Endothelial cell of umbilical vein (primary cell): ENCODE data around the gene C11orf21. TPM values are rescaled to one million over a fixed set of nuclear protein-coding genes. Genes with fewer than 3 reads are reported as not detected.

Source experiments
- BruUV-seq: library from RNA; stranded (reverse); fragments of 400-500 nt; replicated peaks from 2 replicates; lab custom pipeline; 2021; lab: Mats Ljungman, UMichigan
- CTCF ChIA-PET: fragments of 300-600, 350-600 bp; sonication (Branson Sonifier 250); formaldehyde crosslinking; loops from one replicate; lab custom pipeline; 2021; ENCODE audit warnings: antibody characterized with exemption, inconsistent platforms; lab: Charles Lee
- POLR2A ChIA-PET: fragments of 300-600, 350-600 bp; sonication (Branson Sonifier 250); formaldehyde crosslinking; loops from one replicate; lab custom pipeline; 2021; ENCODE audit warnings: antibody characterized with exemption, inconsistent platforms; lab: Charles Lee
- DNase-seq: peaks from one replicate; pipeline ENCODE4 v3.0.0-alpha.2; 2011; ENCODE audit warnings: low read depth, low spot score
- FAIRE-seq: peaks from 2 replicates; lab custom pipeline; 2011; peaks lifted over from hg19 to GRCh38; lab: Jason Lieb, UNC
- H2AFZ ChIP-seq: 2 replicates; pipeline ENCODE4 v1.6.0; 2012; ENCODE audit warnings: low read depth, low read length, control low read depth, inconsistent platforms
- H3K27ac ChIP-seq: 2 replicates; pipeline ENCODE4 v1.5.1; 2011; ENCODE audit warnings: low read depth, mild to moderate bottlenecking, control low read depth, low read length, moderate library complexity; ENCODE audit not compliant: insufficient read depth
- H3K27me3 ChIP-seq, 2 experiments: 2 replicates each; pipeline versions ENCODE4 v1.6.0 to v1.6.1; 2011; ENCODE audit warnings: low read length in 2 of 2, mixed read lengths in 1 of 2; ENCODE audit not compliant: control insufficient read depth in 2 of 2, insufficient read depth in 2 of 2
- H3K36me3 ChIP-seq, 2 experiments: 2 replicates in 1 of 2; 3 replicates in 1 of 2; pipeline ENCODE4 v1.5.1; 2011; ENCODE audit warnings: low read length in 2 of 2, mild to moderate bottlenecking in 1 of 2, moderate library complexity in 1 of 2; ENCODE audit not compliant: control insufficient read depth in 2 of 2, insufficient read depth in 2 of 2; ENCODE audit errors: extremely low read depth in 1 of 2
- H3K4me1 ChIP-seq: 3 replicates; pipeline ENCODE4 v1.5.1; 2011; ENCODE audit warnings: mild to moderate bottlenecking, low read length; ENCODE audit not compliant: control insufficient read depth, insufficient read depth; ENCODE audit errors: extremely low read depth
- H3K4me2 ChIP-seq: 2 replicates; pipeline ENCODE4 v1.6.1; 2011; ENCODE audit warnings: low read length, control low read depth, mixed read lengths; ENCODE audit not compliant: insufficient read depth
- H3K4me3 ChIP-seq, 3 experiments: fragments of 200-600 bp in 1 of 3; sonication (generic), shearing (Covaris generic) in 1 of 3; replicated peaks in 1 of 3; 2 replicates each; pipeline ENCODE4 v1.5.1; 2011 to 2016; ENCODE audit warnings: control low read depth in 3 of 3, low read length in 3 of 3, mild to moderate bottlenecking in 2 of 3, inconsistent platforms in 1 of 3, low read depth in 1 of 3, moderate library complexity in 1 of 3; ENCODE audit not compliant: insufficient read depth in 1 of 3
- H3K79me2 ChIP-seq: 2 replicates; pipeline ENCODE4 v1.6.0; 2012; ENCODE audit warnings: low read length, inconsistent platforms; ENCODE audit not compliant: control insufficient read depth, insufficient read depth
- H3K9ac ChIP-seq: replicated peaks from 2 replicates; pipeline ENCODE3; 2011; ENCODE audit warnings: low read length, control low read depth; ENCODE audit not compliant: insufficient read depth; ENCODE audit errors: extremely low read depth
- H3K9me1 ChIP-seq: replicated peaks from 3 replicates; pipeline ENCODE4 v1.6.0; 2011; ENCODE audit warnings: mild to moderate bottlenecking, low read length; ENCODE audit not compliant: control insufficient read depth, insufficient read depth; ENCODE audit errors: extremely low read depth
- H3K9me3 ChIP-seq: replicated peaks from 2 replicates; pipeline ENCODE4 v1.5.1; 2012; ENCODE audit warnings: low read length, inconsistent platforms; ENCODE audit not compliant: control insufficient read depth, insufficient read depth
- H4K20me1 ChIP-seq: replicated peaks from 2 replicates; pipeline ENCODE3; 2011; ENCODE audit warnings: mild to moderate bottlenecking, low read length; ENCODE audit not compliant: control insufficient read depth, insufficient read depth; ENCODE audit errors: extremely low read depth
- EZH2 ChIP-seq: IDR thresholded peaks from 2 replicates; pipeline ENCODE4 v1.6.1; 2012; ENCODE audit warnings: borderline replicate concordance, low read depth, mild to moderate bottlenecking, moderate library complexity, low read length, inconsistent platforms; ENCODE audit not compliant: severe bottlenecking
- FOS ChIP-seq: IDR thresholded peaks from 2 replicates; pipeline ENCODE4 v1.6.1; 2011; ENCODE audit warnings: mild to moderate bottlenecking, low read length, moderate library complexity, borderline replicate concordance; ENCODE audit not compliant: insufficient read depth
- GATA2 ChIP-seq: IDR thresholded peaks from 2 replicates; pipeline ENCODE4 v1.7.0; 2011; ENCODE audit warnings: low read depth, mild to moderate bottlenecking, moderate library complexity, mixed read lengths, low read length; ENCODE audit not compliant: insufficient read length, insufficient read depth
- JUN ChIP-seq: IDR thresholded peaks from 2 replicates; pipeline ENCODE4 v1.6.1; 2011; ENCODE audit warnings: borderline replicate concordance, low read depth; ENCODE audit not compliant: insufficient read length, insufficient read depth
- MYC ChIP-seq: IDR thresholded peaks from one replicate; pipeline ENCODE4 v1.6.1; 2011; ENCODE audit warnings: mild to moderate bottlenecking, low read depth, low read length
- POLR2A ChIP-seq: IDR thresholded peaks from 2 replicates; pipeline ENCODE4 v1.6.1; 2012; ENCODE audit warnings: low read depth, mild to moderate bottlenecking, control low read depth, low read length
- POLR2AphosphoS5 ChIP-seq: IDR thresholded peaks from 2 replicates; pipeline ENCODE4 v1.6.1; 2012; ENCODE audit warnings: low read depth, mild to moderate bottlenecking, control low read depth, low read length, moderate library complexity; ENCODE audit not compliant: insufficient read depth
- dilution Hi-C: fragments of 300-500 bp; cut with MboI; formaldehyde crosslinking; loops from one replicate; pipeline ENCODE4 v1.15.0; 2019; ENCODE audit warnings: low sequenced_read_pairs; ENCODE audit not compliant: extremely low pct_ligation_motif_present
- intact Hi-C: fragments of 100-400 bp; cut with micrococcal nuclease; formaldehyde crosslinking; loops from one replicate; pipeline ENCODE4 v1.10.0; 2022
- polyA plus RNA-seq, 4 experiments: library from polyadenylated mRNA; depleted of rRNA in 3 of 4; stranded (reverse) in 3 of 4; unstranded in 1 of 4; fragments of >200 nt; gene quantifications; 2 replicates each; pipeline versions ENCODE4 v1.2.1 to v1.2.3, GENCODE V29; 2011 to 2012; ENCODE audit warnings: missing spikeins in 1 of 4
- total RNA-seq: library from RNA; stranded (reverse); gene quantifications from 2 replicates; pipeline ENCODE4 v1.2.3, GENCODE V29; 2021
- TF ChIP-seq, protein P1 (sequence below): IDR thresholded peaks from 2 replicates; pipeline ENCODE4 v1.6.1; 2011; ENCODE audit not compliant: insufficient read depth, insufficient read length
- TF ChIP-seq, protein P2 (sequence below), 2 donors: IDR thresholded peaks; 1 replicate in 1 of 2; 2 replicates in 1 of 2; pipeline ENCODE4 v1.5.1; 2011; ENCODE audit warnings: low read length in 2 of 2, mild to moderate bottlenecking in 2 of 2, moderate library complexity in 2 of 2, control low read depth in 1 of 2, inconsistent platforms in 1 of 2, low read depth in 1 of 2; ENCODE audit not compliant: insufficient read depth in 1 of 2; ENCODE audit errors: extremely low read depth in 1 of 2

C11orf21 gene
- total and polyA plus RNA-seq, 2 donors (not counting 3 experiments of a cell fraction or from before 2014, with no cell fraction given): not detected

DNA sequence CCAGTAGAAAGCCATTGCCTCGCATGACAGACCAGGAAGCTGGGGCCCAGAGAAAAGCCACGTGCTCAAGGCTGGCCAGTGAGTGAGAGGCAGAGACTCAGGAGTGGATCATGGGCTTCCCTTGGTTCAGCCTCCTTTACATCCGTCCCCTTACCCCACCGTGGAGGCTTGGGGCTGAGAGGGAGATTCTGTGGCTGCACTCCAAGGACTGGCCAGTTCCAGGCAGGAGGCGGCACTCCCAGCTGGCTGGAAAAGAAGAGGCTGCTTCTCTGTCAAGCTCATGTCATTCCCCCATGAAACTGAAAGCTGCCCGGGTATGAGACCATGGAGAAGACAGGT, 24.7 kb downstream of the C11orf21 start:
- Histone ChIP-seq H3K4me3 (no peak overlapping the region), H3K79me2 (no peaks in the 10 kb centered on the region), H2AFZ (no peak overlapping the region), H3K27me3 (peaks cover 15 to 16% of the 10 kb centered on the region in 2 experiments), H4K20me1 (no peaks in the 10 kb centered on the region), H3K36me3 (no peaks in the 10 kb centered on the region), H3K4me2 (no peak overlapping the region), H3K9ac (no peak overlapping the region), H3K9me1 (no peaks in the 10 kb centered on the region), H3K4me1 (no peaks in the 10 kb centered on the region), H3K9me3 (no peaks in the 10 kb centered on the region), H3K27ac (no peak overlapping the region)
- CTCF ChIA-PET: interaction anchor here (1.5 kb wide), 1 partner anchor 49 kb away, joined by 4 read pairs; no protein-coding TSS in a partner anchor
- intact Hi-C loops: no loop called here
- TF ChIP-seq, protein P1, sequence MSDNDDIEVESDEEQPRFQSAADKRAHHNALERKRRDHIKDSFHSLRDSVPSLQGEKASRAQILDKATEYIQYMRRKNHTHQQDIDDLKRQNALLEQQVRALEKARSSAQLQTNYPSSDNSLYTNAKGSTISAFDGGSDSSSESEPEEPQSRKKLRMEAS: no peak
- TF ChIP-seq, protein P2, sequence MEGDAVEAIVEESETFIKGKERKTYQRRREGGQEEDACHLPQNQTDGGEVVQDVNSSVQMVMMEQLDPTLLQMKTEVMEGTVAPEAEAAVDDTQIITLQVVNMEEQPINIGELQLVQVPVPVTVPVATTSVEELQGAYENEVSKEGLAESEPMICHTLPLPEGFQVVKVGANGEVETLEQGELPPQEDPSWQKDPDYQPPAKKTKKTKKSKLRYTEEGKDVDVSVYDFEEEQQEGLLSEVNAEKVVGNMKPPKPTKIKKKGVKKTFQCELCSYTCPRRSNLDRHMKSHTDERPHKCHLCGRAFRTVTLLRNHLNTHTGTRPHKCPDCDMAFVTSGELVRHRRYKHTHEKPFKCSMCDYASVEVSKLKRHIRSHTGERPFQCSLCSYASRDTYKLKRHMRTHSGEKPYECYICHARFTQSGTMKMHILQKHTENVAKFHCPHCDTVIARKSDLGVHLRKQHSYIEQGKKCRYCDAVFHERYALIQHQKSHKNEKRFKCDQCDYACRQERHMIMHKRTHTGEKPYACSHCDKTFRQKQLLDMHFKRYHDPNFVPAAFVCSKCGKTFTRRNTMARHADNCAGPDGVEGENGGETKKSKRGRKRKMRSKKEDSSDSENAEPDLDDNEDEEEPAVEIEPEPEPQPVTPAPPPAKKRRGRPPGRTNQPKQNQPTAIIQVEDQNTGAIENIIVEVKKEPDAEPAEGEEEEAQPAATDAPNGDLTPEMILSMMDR (IDR thresholded peaks at IDR 0.05; ENCODE audit: extremely low read depth in 1 of 2, insufficient read depth in 1 of 2, low read depth in 1 of 2, low read length in 2 of 2): no peak
- no peak for TF ChIP-seq GATA2
- no peak for TF ChIP-seq FOS
- no peak for TF ChIP-seq POLR2AphosphoS5
- no peak for TF ChIP-seq EZH2
- no peak for TF ChIP-seq MYC
- TF ChIP-seq POLR2A: no peak
- TF ChIP-seq JUN: no peak
- no TSS peak for BruUV-seq
- dilution Hi-C loops: no loop called here
- DNase-seq (no peak), FAIRE-seq (no peak)
- POLR2A ChIA-PET: no interaction called here
